ENCODE data around the gene KCTD2. TPM values are rescaled to one million over a fixed set of nuclear protein-coding genes. Genes with fewer than 3 reads are reported as not detected.

KCTD2 gene
- total and polyA plus RNA-seq, 9 of the 15 experiments (the other 6 are each of a cell fraction or from before 2014, with no cell fraction given) = 1.7 to 32.9 (median 15.8) TPM

DNA sequence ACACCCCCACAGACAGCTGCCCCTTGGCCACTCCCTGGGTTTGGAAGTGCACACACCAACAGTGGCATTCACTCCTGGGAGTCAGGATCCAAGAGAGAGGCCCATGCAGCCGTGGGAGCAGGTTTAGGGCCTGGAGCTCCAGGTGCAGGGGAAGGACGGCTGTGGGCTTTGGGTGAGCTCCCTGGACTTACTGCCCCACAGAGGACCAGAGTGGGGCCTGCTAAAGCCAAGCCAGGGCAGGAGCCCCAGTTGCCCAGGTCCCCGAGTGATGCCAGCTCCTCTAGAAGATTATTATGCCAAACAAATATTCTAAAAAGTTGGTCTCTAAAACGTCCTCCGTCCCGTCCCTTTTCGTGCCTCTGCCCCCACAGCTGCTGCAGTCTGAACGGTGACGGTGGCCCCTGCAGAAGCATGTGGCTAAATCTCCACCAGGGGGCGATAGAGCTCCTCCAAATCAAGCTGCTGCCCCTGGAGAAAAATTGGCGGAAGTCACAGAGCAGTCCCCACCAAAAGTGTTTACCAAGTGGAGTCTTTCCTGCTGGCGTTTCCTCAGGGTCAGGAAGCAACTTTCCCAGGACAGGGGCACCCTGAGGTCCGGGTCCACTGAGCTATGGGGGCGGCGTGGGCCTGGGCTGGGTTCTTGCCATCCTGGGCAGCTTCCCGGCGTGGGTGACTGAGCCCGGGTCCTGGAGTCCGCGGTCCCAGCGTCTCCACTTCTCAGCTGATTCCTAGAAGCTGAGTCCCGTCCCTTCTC is 67.0 kb downstream of the KCTD2 start (continued):
- no peak for TF ChIP-seq PATZ1 (CRISPR knock-in tag; IDR thresholded peaks at IDR 0.05; ENCODE audit: borderline replicate concordance)
- TF ChIP-seq CBX2 (IDR thresholded peaks at IDR 0.05; ENCODE audit: insufficient read depth, low read length, poor library complexity, severe bottlenecking) = no peak
- TF ChIP-seq CBFA2T2 (conservative IDR thresholded peaks at IDR 0.05) = no peak
- no peak for TF ChIP-seq RNF2 (IDR thresholded peaks at IDR 0.05)
- TF ChIP-seq ARNT (IDR thresholded peaks at IDR 0.05) = no peak
- TF ChIP-seq CSDE1 (IDR thresholded peaks at IDR 0.05) = no peak
- no peak for TF ChIP-seq NCOA2 (IDR thresholded peaks at IDR 0.05; ENCODE audit: partially characterized antibody in 2 of 2)
- no peak for TF ChIP-seq PTTG1 (tag; IDR thresholded peaks at IDR 0.05; ENCODE audit: low read depth)
- no peak for TF ChIP-seq TCF7L2 (IDR thresholded peaks at IDR 0.05; ENCODE audit: low read depth, low read length)
- TF ChIP-seq ZNF239 (CRISPR knock-in tag; IDR thresholded peaks at IDR 0.05) = no peak
- no peak for TF ChIP-seq ZNF785 (CRISPR knock-in tag; IDR thresholded peaks at IDR 0.05)
- no peak for TF ChIP-seq THRB (CRISPR knock-in tag; conservative IDR thresholded peaks at IDR 0.05)
- TF ChIP-seq RBM14 (IDR thresholded peaks at IDR 0.05; ENCODE audit: borderline replicate concordance, insufficient read depth, low read depth, low read length) = no peak
- no peak for TF ChIP-seq CBFA2T3 (IDR thresholded peaks at IDR 0.05)
- no peak for TF ChIP-seq CXXC5 (CRISPR knock-in tag; IDR thresholded peaks at IDR 0.05)
